HUDEP-2 (cell line): ENCODE data around the gene AGMO.

ENCODE experiments used
- DNase-seq, 76 experiments: peaks; one replicate each; lab custom pipeline; 2025; ENCODE audit not compliant: unreplicated experiment in 76 of 76; lab: John Stamatoyannopoulos, UW

The AGMO gene

DNA sequence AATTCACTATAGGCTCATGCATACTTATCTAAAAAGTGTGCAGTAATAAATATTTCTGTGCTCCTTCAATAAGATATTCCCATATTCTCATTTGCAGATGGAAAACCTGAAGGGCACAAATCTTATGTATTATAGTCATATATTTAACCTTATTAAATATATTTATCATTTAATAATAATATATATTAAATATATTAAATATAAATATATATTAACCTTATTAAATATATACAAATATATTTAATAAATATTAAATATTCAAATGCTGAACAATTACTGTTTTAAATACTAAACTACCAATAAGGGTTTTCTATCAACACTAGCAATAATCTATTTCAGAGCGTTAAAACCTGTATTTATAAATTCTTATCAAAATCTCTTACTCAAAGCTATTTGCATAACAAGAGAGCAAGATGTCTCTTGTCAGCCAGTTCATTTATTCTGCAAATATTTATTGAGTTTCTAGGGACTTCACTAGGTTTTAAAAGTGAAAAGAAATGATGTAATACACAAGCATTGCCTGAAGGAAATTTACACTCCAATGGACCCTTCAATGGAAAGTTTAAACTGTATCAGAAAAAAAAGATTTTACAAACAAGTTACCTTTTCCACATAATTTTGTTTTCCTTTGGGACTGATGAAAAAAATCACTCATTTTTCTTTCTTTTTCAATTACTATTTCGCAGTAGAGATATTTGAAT is 159.2 kb downstream of the AGMO start:
- DNase-seq, result no peak

DNA sequence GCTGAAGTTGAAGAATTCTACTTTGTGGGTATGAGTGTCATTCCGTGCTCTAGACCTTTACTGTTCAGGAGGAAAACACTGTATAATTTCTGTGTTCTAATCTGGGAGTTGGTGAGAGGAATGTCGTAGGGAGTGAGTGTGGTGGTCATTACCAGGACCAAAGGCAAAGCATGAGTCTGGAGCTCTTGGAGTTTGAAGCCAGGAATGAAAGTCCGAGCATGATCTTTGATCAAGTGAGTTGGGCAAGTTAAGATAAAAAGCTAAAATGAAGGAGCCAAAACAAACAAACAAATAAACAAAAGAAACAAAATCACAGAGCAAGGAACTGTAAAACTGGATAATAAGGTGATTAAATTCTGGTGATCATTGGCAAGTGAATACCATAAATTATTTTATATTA is 161.4 kb downstream of the AGMO start:
- no peak for DNase-seq

DNA sequence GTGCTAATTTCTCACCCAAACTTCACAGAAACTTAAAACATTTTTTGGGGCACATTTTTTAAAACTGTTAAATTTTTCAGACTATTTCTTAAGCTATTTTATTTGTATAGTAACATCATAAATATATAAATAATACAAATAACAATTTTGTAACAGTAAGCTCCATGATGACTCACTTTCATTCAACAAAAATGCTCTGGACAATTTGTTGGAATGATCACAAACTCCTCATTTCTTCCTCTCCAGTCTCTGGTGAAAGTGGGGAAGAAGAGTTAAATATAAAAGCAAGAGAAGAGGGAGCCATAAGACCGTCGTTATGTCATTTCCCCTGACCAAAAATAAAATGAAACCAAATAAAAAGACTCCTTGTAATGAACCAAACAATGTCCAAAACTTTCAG is 162.4 kb downstream of the AGMO start:
- no peak for DNase-seq

- DNase-seq, result no peak
Observed at GRCh38 chr7:15397922-15398760, 163.7 kb downstream of the AGMO start.

DNA sequence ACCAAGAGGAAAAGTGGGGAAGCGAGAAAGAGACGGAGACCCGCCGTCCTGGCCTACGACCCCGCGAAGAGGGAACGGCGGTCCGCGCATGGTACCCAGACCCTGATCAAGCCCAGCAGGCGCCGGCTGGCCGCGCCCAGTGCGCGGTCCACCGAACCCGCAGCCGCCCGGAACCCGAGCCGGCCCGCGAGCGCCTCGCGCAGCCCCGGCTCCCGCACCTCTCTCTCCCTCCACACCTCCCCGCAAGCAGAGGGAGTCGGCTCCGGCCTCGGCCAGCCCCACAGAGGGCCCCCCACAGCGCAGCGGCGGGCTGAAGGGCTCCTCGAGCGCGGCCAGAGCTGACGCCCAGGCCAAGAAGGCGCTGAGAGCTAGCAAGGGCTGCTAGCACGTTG is 164.7 kb downstream of the AGMO start:
- no peak for DNase-seq

DNA sequence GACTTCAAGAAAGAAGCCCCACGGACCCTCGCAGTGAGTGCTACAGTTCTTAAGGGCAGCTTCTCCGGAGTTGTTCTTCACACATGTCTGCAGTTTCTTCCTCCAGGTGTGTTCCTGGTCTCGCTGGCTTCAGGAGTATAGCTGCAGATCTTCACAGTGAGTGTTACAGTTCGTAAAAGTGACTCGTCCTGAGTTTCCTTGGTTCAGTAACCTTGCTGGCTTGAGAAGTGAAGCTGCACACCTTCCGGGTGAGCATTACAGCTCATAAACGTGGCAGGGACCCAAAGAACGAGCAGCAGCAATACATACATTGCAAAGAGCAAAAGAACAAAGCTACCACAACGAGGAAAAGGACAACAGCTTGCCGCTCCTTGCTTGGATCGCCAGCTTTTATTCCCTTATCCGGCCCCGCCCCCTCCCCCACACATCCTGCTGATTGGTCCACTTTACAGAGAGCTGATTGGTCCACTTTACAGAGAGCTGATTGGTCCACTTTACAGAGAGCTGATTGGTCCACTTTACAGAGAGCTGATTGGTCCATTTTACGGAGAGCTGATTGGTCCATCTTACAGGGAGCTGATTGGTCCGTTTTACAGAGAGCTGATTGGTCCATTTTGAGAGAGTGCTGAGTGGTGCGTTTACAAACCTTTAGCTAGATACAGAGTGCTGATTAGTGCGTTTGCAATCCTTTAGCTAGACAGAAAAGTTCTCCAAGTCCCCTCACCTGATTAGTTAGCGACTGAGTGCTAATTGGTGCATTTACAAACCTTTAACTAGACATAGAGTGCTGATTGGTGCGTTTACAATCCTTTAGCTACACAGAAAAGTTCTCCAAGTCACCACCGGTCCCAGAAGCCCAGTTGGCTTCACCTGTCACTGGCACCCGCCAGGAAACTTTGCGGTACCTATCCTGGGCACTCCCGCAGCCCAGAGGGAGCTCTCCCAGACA is 165.3 kb downstream of the AGMO start:
- no peak for DNase-seq

DNA sequence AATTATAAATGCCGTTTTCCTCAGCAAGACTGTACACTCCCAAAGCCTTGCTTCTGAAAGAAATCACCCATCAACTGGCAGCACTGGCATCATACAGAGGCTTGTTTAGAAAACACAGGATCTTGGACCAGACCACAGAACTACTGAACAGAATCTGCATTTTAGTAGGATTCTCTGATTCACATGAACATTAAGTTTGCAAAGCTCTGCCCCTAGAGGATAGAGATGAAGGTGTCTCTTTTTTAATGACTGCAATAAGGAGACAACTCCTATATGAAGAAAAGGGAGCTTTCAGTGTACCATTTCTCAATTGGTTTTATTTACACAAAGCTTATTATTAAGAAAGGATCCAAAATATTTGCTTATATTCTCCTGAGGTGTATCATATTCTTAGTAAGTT is 172.7 kb downstream of the AGMO start:
- no peak for DNase-seq

DNA sequence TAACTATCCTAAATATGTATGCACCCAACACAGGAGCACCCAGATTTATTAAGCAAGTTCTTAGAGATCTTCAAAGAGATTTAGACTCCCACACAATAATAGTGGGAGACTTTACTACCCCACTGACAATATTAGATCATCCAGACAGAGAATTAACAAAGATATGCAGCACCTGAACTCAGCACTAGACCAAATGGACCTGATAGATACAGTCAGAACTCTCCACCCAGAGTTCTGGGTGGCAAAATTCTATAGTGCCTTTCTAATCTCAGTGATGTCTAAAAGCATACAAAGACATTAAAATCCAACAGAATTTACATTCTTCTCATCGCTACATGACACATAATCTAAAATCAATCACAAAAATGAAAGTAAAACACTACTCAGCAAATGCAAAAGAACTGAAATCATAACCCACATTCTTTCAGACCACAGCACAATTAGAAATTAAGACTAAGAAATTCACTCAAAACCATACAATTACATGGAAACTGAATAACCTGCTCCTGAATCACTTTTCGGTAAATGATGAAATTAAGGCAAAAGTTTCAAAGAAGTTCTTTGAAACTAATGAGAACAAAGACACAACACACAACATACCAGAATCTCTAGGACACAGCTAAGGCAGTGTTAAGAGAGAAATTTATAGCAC is 183.2 kb downstream of the AGMO start:
- DNase-seq, result no peak

DNA sequence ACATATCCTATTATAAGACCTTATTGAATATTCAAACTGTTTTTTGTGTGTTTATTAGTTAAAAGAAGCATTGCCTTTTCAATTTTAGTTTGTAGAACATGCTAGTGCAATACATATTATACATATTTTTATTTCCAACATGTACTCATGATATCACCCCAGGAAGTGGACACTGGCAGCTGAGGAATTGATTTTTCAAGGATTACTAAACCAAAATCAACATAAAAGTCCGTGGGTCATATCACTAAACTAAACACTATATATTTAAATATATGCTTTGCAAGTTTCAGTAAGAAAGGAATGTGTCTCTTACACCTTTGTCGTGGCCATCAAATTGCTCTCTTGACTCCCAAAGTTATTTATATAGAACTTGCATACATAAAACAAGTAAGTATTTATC is 185.2 kb downstream of the AGMO start:
- DNase-seq, result no peak

DNA sequence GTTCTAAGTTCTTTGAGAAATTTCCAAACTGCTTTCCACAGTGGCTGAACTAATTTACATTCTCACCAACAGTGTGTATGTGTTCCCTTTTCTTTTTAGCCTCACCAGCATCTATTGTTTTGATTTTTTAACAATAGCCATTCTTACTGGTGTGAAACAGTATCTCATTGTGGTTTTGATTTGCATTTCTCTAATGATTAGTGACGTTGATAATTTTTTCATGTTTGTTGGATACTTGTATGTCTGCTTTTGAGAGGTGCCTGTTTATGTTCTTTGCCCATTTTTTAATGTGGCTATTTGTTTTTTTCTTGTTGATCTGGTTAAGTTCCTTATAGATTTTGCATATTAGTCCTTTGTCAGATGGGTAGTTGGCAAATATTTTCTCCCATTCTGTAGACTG is 191.4 kb downstream of the AGMO start:
- no peak for DNase-seq

- DNase-seq, result no peak
Observed at GRCh38 chr7:15368653-15369052, 193.2 kb downstream of the AGMO start.

DNA sequence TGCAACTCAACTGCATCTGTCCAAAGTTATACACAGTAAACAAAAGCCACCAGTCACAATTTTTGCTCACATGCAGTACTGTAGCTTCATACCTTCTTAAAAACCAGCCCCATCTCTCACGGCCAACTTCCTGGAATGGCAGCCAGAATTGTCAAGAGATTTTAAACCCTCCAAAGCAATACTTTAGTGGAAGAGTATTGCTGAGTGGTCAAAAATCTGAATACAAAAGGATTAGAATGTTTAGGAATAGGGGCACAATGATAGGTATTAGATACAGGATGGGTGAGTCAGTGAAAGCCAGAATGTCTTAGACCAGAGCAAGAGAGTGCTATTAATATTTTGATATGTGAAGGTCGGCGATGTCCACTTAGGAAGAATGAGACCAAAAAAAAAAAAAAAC is 193.9 kb downstream of the AGMO start:
- no peak for DNase-seq

DNA sequence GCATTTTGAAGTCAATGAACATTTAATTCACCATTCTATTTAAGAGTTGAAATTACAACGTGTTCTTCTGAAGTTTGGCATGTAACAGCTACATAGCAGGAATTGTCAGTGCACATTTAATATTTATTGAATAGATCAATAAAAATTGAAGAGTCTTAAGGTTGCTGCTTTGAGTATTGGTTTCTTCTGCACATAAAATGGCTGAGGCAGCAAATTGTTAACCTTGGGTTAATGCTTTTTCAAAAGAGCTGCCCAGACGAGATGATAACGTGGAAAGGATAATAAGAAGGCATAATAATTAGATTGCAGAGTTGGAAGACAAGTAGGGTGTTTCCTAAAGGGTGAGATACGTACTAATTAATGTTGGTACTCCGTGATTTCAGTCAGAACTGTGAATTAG is 203.7 kb downstream of the AGMO start:
- no peak for DNase-seq

- no peak for DNase-seq
Observed at GRCh38 chr7:15352421-15353206, 209.2 kb downstream of the AGMO start.

- DNase-seq, result no peak
Observed at GRCh38 chr7:15345216-15345615, 216.6 kb downstream of the AGMO start.

- no peak for DNase-seq
Observed at GRCh38 chr7:15341817-15342216, 220.0 kb downstream of the AGMO start.

GRCh38 chr7:15336146-15336545 is 225.7 kb downstream of the AGMO start:
- no peak for DNase-seq

GRCh38 chr7:15335390-15335789 is 226.4 kb downstream of the AGMO start:
- DNase-seq, result no peak

- no peak for DNase-seq
Observed at GRCh38 chr7:15334536-15335263, 227.1 kb downstream of the AGMO start.
